H1 (cell line): ENCODE measurements around the gene EFCAB8. TPM values are rescaled to one million over a fixed set of nuclear protein-coding genes. Genes with fewer than 3 reads are reported as not detected.

Experiments
- CTCF ChIA-PET: fragments of 300-600 bp; sonication (Branson Sonifier 250); formaldehyde crosslinking; loops from one replicate; lab custom pipeline; 2021; ENCODE audit not compliant: partially characterized antibody; lab: Charles Lee
- POLR2A ChIA-PET: fragments of 300-600 bp; sonication (Branson Sonifier 250); formaldehyde crosslinking; loops from one replicate; lab custom pipeline; 2021; ENCODE audit warnings: inconsistent platforms; ENCODE audit not compliant: partially characterized antibody; lab: Charles Lee
- DNase-seq, 2 experiments: peaks; one replicate each; pipeline versions ENCODE4 v3.0.0 to v3.0.0-alpha.2; 2010 to 2022; ENCODE audit warnings: low spot score in 2 of 2, low read depth in 1 of 2, mixed read lengths in 1 of 2
- FAIRE-seq: peaks from 2 replicates; lab custom pipeline; 2011; peaks lifted over from hg19 to GRCh38; lab: Jason Lieb, UNC
- H2AFZ ChIP-seq: 2 replicates; pipeline ENCODE4 v1.8.1; 2012; ENCODE audit warnings: low read length, inconsistent platforms
- H2AK5ac ChIP-seq: 2 replicates; pipeline ENCODE4 v1.6.1; 2013; ENCODE audit warnings: low read depth, low read length
- H2BK120ac ChIP-seq: replicated peaks from 2 replicates; pipeline ENCODE3; 2013; ENCODE audit warnings: low read depth, low read length, inconsistent platforms
- H2BK12ac ChIP-seq: 2 replicates; pipeline ENCODE4 v1.6.1; 2013; ENCODE audit warnings: low read depth, low read length
- H2BK15ac ChIP-seq: 2 replicates; pipeline ENCODE4 v1.6.1; 2013; ENCODE audit warnings: low read length
- H2BK20ac ChIP-seq: 2 replicates; pipeline ENCODE4 v1.6.1; 2013; ENCODE audit warnings: low read length
- H2BK5ac ChIP-seq: 2 replicates; pipeline ENCODE4 v1.6.1; 2013; ENCODE audit warnings: low read depth, low read length
- H3K14ac ChIP-seq: 2 replicates; pipeline ENCODE4 v1.6.1; 2013; ENCODE audit warnings: inconsistent platforms; ENCODE audit not compliant: insufficient read length
- H3K18ac ChIP-seq: 2 replicates; pipeline ENCODE4 v1.6.1; 2013; ENCODE audit warnings: low read length; ENCODE audit errors: extremely low read depth
- H3K23ac ChIP-seq: 2 replicates; pipeline ENCODE4 v1.6.1; 2013; ENCODE audit warnings: inconsistent platforms; ENCODE audit not compliant: insufficient read length
- H3K23me2 ChIP-seq: 2 replicates; pipeline ENCODE4 v1.6.1; 2013; ENCODE audit warnings: low read depth, low read length
- H3K27ac ChIP-seq: 2 replicates; pipeline ENCODE4 v1.6.1; 2011; ENCODE audit warnings: low read depth, low read length, inconsistent platforms
- H3K27me3 ChIP-seq, 4 experiments: replicated peaks in 1 of 4; 1 replicate in 1 of 4; 2 replicates in 3 of 4; pipeline versions ENCODE4 v1.6.1 to v1.8.1; 2011 to 2013; ENCODE audit warnings: low read length in 3 of 4, mild to moderate bottlenecking in 3 of 4, inconsistent platforms in 2 of 4, mixed read lengths in 2 of 4, moderate library complexity in 1 of 4; ENCODE audit not compliant: control insufficient read depth in 3 of 4, insufficient read depth in 3 of 4; ENCODE audit errors: extremely low read depth in 1 of 4
- H3K36me3 ChIP-seq, 4 experiments: 2 replicates each; pipeline versions ENCODE4 v1.6.1 to v1.8.1; 2011 to 2013; ENCODE audit warnings: mild to moderate bottlenecking in 4 of 4, low read length in 3 of 4, moderate library complexity in 2 of 4, control low read depth in 1 of 4, inconsistent platforms in 1 of 4; ENCODE audit not compliant: insufficient read depth in 4 of 4, control insufficient read depth in 2 of 4
- H3K4ac ChIP-seq: replicated peaks from 2 replicates; pipeline ENCODE3; 2013; ENCODE audit warnings: low read length, low read depth, mixed read lengths, inconsistent platforms; ENCODE audit not compliant: insufficient read length
- H3K4me1 ChIP-seq, 4 experiments: replicated peaks in 1 of 4; 1 replicate in 1 of 4; 2 replicates in 3 of 4; pipeline versions ENCODE4 v1.6.1 to v1.8.1; 2011 to 2013; ENCODE audit warnings: low read length in 3 of 4, inconsistent platforms in 2 of 4, mixed read lengths in 1 of 4; ENCODE audit not compliant: insufficient read depth in 4 of 4, control insufficient read depth in 3 of 4
- H3K4me2 ChIP-seq, 2 experiments: 2 replicates each; pipeline versions ENCODE4 v1.6.1 to v1.8.1; 2011 to 2013; ENCODE audit warnings: low read depth in 2 of 2, low read length in 2 of 2, control low read depth in 1 of 2, inconsistent platforms in 1 of 2, mild to moderate bottlenecking in 1 of 2; ENCODE audit not compliant: insufficient read depth in 1 of 2
- H3K4me3 ChIP-seq, 4 experiments: fragments of 200-600, 300-600 bp in 1 of 4; sonication (generic), shearing (Covaris generic), sonication (Bioruptor Twin) in 1 of 4; 2 replicates each; pipeline versions ENCODE4 v1.5.1 to v1.8.1; 2011 to 2016; ENCODE audit warnings: low read length in 4 of 4, low read depth in 3 of 4, control low read depth in 2 of 4, inconsistent platforms in 2 of 4, mild to moderate bottlenecking in 2 of 4, mixed read lengths in 1 of 4, moderate library complexity in 1 of 4; ENCODE audit not compliant: insufficient read depth in 2 of 4; ENCODE audit errors: extremely low read depth in 1 of 4
- H3K56ac ChIP-seq: replicated peaks from 2 replicates; pipeline ENCODE3; 2013; ENCODE audit warnings: low read depth, mild to moderate bottlenecking, mixed read lengths, low read length, inconsistent platforms; ENCODE audit not compliant: insufficient read length
- H3K79me1 ChIP-seq: 2 replicates; pipeline ENCODE4 v1.6.1; 2013; ENCODE audit warnings: low read depth, low read length, control low read depth
- H3K79me2 ChIP-seq, 2 experiments: 2 replicates each; pipeline versions ENCODE4 v1.6.1 to v1.8.1; 2012 to 2013; ENCODE audit warnings: low read length in 2 of 2, mild to moderate bottlenecking in 2 of 2, inconsistent platforms in 1 of 2; ENCODE audit not compliant: insufficient read depth in 2 of 2, control insufficient read depth in 1 of 2
- H3K9ac ChIP-seq, 4 experiments: replicated peaks in 1 of 4; 1 replicate in 1 of 4; 2 replicates in 3 of 4; pipeline versions ENCODE4 v1.6.1 to v1.8.1; 2011 to 2013; ENCODE audit warnings: low read depth in 3 of 4, low read length in 3 of 4, control low read depth in 2 of 4, mild to moderate bottlenecking in 2 of 4, moderate library complexity in 2 of 4, inconsistent platforms in 1 of 4; ENCODE audit errors: extremely low read depth in 1 of 4
- H3K9me3 ChIP-seq, 2 experiments: 2 replicates each; pipeline versions ENCODE4 v1.6.1 to v1.8.1; 2012 to 2013; ENCODE audit warnings: mild to moderate bottlenecking in 2 of 2, moderate library complexity in 2 of 2, control low read depth in 1 of 2, inconsistent platforms in 1 of 2, low read depth in 1 of 2, low read length in 1 of 2, mixed read lengths in 1 of 2; ENCODE audit not compliant: insufficient read depth in 2 of 2
- H4K20me1 ChIP-seq, 2 experiments: replicated peaks in 1 of 2; 2 replicates each; pipeline versions ENCODE3 to v1.8.1; 2011 to 2013; ENCODE audit warnings: inconsistent platforms in 2 of 2, low read length in 2 of 2, mild to moderate bottlenecking in 1 of 2; ENCODE audit not compliant: insufficient read depth in 2 of 2, control insufficient read depth in 1 of 2
- H4K5ac ChIP-seq: 2 replicates; pipeline ENCODE4 v1.6.1; 2013; ENCODE audit warnings: low read length, low read depth, mixed read lengths, inconsistent platforms; ENCODE audit not compliant: insufficient read length
- H4K8ac ChIP-seq: 2 replicates; pipeline ENCODE4 v1.8.0; 2013; ENCODE audit warnings: mild to moderate bottlenecking, moderate library complexity, low read length, inconsistent platforms; ENCODE audit not compliant: insufficient read depth; ENCODE audit errors: extremely low read depth
- H4K91ac ChIP-seq: replicated peaks from 2 replicates; pipeline ENCODE3; 2013; ENCODE audit warnings: low read length, mixed read lengths, inconsistent platforms; ENCODE audit not compliant: insufficient read length
- ASH2L ChIP-seq: fragments of 200-600, 300-600 bp; sonication (generic); IDR thresholded peaks from one replicate; pipeline ENCODE4 v1.7.1; 2017; ENCODE audit warnings: low read length
- JUN ChIP-seq: IDR thresholded peaks from 2 replicates; pipeline ENCODE4 v1.6.1; 2011; ENCODE audit warnings: low read depth, mild to moderate bottlenecking, improper control_type of control experiment, low read length
- KDM5A ChIP-seq: fragments of 200-600 bp; IDR thresholded peaks from 2 replicates; pipeline ENCODE4 v1.7.1; 2012; ENCODE audit warnings: mild to moderate bottlenecking, low read length, inconsistent platforms, mixed read lengths
- POU5F1 ChIP-seq: IDR thresholded peaks from 2 replicates; pipeline ENCODE4 v1.6.1; 2011; ENCODE audit warnings: low read depth, mild to moderate bottlenecking, low read length, moderate library complexity
- TCF12 ChIP-seq: IDR thresholded peaks from 2 replicates; pipeline ENCODE4 v1.6.1; 2011; ENCODE audit warnings: low read depth, mild to moderate bottlenecking, low read length
- WGBS, 2 experiments: shearing (Covaris generic) in 1 of 2; methylation state at CpG; one replicate each; pipeline versions ENCODE4 v1.1.6 to v1.1.7; 2013 to 2015; ENCODE audit warnings: low lambda C conversion rate in 2 of 2, mixed read lengths in 2 of 2, inconsistent platforms in 1 of 2, low coverage in 1 of 2, missing lambda C conversion rate in 1 of 2; ENCODE audit not compliant: insufficient replicate concordance in 2 of 2, insufficient coverage in 1 of 2, insufficient read length in 1 of 2; ENCODE audit errors: extremely low coverage in 1 of 2, missing lambda C conversion rate in 1 of 2; 5-methylcytosine and 5-hydroxymethylcytosine counted together
- polyA plus RNA-seq, 7 experiments: library from polyadenylated mRNA; depleted of rRNA in 3 of 7; stranded (reverse) in 5 of 7; unstranded in 2 of 7; fragments of >200 nt in 5 of 7; fragments of 200-250 nt in 2 of 7; gene quantifications; 1 replicate in 5 of 7; 2 replicates in 1 of 7; 4 replicates in 1 of 7; pipeline versions ENCODE4 v1.2.1 to v1.2.3, GENCODE V29; 2011 to 2013; ENCODE audit warnings: missing spikeins in 2 of 7, mixed read lengths in 2 of 7
- total RNA-seq: library from RNA; stranded (reverse); fragmentation: NEBNext Ultra II Directional; extraction: Animal tissue kit (Norgen Biotek cat#: 25700); gene quantifications from 2 replicates; pipeline ENCODE4 v1.2.1, GENCODE V29; 2021
- TF ChIP-seq, protein P1 (sequence below): IDR thresholded peaks from 2 replicates; pipeline ENCODE4 v1.6.1; 2012; ENCODE audit warnings: low read length, inconsistent platforms

The EFCAB8 gene
- total and polyA plus RNA-seq, 2 of the 8 experiments (the other 6 are each of a cell fraction or from before 2014, with no cell fraction given), result 0.06 to 0.20 TPM

DNA sequence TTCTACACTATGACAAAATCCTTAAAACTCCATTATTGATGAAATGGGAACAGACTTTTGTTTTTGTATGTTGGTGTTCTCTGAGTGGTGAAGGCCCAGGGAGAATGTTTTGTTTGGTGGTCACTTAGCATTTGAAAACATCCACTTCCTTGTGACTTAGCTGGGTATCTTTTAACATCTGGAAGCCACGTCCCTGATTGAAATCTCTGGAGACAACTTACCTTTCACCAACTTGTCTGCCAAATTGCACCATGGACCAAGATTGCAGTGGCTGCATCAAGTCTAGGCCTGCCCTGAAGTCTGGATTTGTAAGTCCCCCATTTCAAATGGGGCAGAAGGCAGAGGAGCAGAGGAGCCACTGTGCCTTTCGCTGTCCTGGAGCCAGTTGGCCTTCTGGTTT is 534 bp upstream of the EFCAB8 start:
- ChIA-PET POLR2A (interaction anchor here (0.6 to 1.7 kb wide), 4 partner anchors 9 to 38 kb away, joined by 3 to 6 read pairs (median 4); no protein-coding TSS in a partner anchor), CTCF (interaction anchor here (0.6 to 1.5 kb wide), 3 partner anchors 15 to 81 kb away, joined by 3 read pairs; no protein-coding TSS in a partner anchor)
- H3K9me3 ChIP-seq, result no peaks in the 10 kb centered on the region
- TF ChIP-seq JUN (no peak), ASH2L (no peak), TCF12 (0 out of 2 replicates have a peak, but pooled peaks have one; percentile 21), KDM5A (no peak), POU5F1 (no peak)
- TF ChIP-seq, protein P1, sequence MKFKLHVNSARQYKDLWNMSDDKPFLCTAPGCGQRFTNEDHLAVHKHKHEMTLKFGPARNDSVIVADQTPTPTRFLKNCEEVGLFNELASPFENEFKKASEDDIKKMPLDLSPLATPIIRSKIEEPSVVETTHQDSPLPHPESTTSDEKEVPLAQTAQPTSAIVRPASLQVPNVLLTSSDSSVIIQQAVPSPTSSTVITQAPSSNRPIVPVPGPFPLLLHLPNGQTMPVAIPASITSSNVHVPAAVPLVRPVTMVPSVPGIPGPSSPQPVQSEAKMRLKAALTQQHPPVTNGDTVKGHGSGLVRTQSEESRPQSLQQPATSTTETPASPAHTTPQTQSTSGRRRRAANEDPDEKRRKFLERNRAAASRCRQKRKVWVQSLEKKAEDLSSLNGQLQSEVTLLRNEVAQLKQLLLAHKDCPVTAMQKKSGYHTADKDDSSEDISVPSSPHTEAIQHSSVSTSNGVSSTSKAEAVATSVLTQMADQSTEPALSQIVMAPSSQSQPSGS, result no peak

More for the DNA sequence above, 534 bp upstream of the EFCAB8 start:
- Histone ChIP-seq H4K91ac (peak overlapping the region; percentile 92), H3K18ac (peak overlapping the region; percentile 40; the same call in 1 of the 2 replicates), H3K27ac (no peak overlapping the region), H2BK120ac (peak overlapping the region; percentile 87), H2BK12ac (peak overlapping the region; percentile 94; the same call in 1 of the 2 replicates), H3K79me1 (no peaks in the 10 kb centered on the region; the same call in 1 of the 2 replicates), H2BK15ac (no peak overlapping the region; the same call in 1 of the 2 replicates), H3K4me3 (peak overlapping the region in 1 of 4 experiments; percentile 21; a peak in 1 of 8 replicates), H3K27me3 (no peaks in the 10 kb centered on the region), H3K79me2 (no peaks in the 10 kb centered on the region; a peak in 1 of 4 replicates), H3K56ac (no peak overlapping the region), H3K23ac (no peak overlapping the region), H3K4me2 (peak overlapping the region; percentile 36 to 46), H3K4me1 (peaks cover 9 to 17% (median 11%) of the 10 kb centered on the region in 4 experiments; a peak in 6 of 7 replicates), H3K23me2 (no peaks in the 10 kb centered on the region), H4K20me1 (no peaks in the 10 kb centered on the region), H3K9ac (no peak overlapping the region), H2BK5ac (peak overlapping the region; percentile 95), H2AK5ac (peak overlapping the region; percentile 92; the same call in 1 of the 2 replicates), H4K5ac (peak overlapping the region; percentile 74), H2BK20ac (no peak overlapping the region), H3K36me3 (peaks cover 0 to 4% (median 1%) of the 10 kb centered on the region in 4 experiments; a peak in 2 of 8 replicates), H4K8ac (no peak overlapping the region), H3K4ac (no peak overlapping the region), H2AFZ (no peak overlapping the region), H3K14ac (no peak overlapping the region)
- DNase-seq (no peak), FAIRE-seq (peak; percentile 92)
- WGBS, 2 experiments, result 33% methylated on average over 2 of the region's 2 CpGs; no CpG with 5 or more reads in 1 of the 2 experiments
